ENCODE measurements around the gene MPDZ. TPM values are rescaled to one million over a fixed set of nuclear protein-coding genes. Genes with fewer than 3 reads are reported as not detected.

The MPDZ gene
- total RNA-seq, 5 donors from 2014 or later (not counting 1 experiment from before 2014, with no cell fraction given) = 0.26 to 0.92 (median 0.35) TPM; not detected in 2

DNA sequence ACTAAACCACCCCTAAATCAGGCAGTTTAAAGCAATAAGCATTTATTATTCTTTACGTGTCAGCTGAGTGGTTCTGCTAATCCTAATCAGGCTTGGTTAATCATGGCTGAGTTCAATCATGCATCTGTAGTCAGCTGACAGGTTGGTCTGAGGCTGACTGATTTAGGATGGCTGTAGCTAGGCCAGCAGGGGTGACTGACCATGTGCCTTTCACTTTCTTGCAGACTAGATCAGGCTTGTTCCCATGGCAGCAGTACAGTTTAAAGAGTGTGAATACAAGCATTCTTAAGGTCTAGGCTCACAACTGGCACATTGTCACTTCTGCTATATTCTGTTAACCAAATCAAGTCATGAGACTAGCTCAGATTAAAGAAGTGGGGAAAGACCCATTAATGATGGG lies 16.1 kb upstream of the MPDZ start:
- no peak for DNase-seq
- POLR2A ChIA-PET = no interaction called here
- CTCF ChIA-PET = no interaction called here

DNA sequence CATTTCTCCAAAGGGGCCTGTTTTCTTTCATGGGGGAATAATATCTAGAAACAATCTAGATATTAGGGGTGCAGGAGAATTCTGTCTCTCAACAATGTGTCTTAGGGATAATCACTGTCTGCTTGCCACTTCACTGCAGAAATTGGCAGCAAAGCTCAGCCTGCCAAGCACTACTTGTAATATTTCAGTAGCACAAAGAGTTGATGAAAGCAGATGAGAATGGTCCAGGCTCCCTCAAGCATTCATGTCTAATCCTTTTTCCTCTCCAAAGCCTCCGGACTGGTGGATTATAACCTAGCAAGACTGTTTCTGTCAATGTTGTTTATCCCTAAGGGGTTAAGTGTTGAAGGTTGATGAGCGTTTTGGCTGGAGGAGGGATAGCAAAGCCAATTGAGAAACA lies 13.3 kb upstream of the MPDZ start:
- H3K27ac Mint-ChIP-seq = no peak overlapping the region
- ChIA-PET CTCF (no interaction called here), POLR2A (no interaction called here)
- no peak for DNase-seq
- no peaks in the 10 kb centered on the region for H3K4me1 ChIP-seq (ENCODE audit: control insufficient read depth in 1 of 2, extremely low read depth in 1 of 2, insufficient read depth in 2 of 2, low read length in 2 of 2)
- H3K36me3 Mint-ChIP-seq = no peaks in the 10 kb centered on the region
- H3K36me3 ChIP-seq (ENCODE audit: control insufficient read depth in 2 of 2, extremely low read depth in 1 of 2, insufficient read depth in 1 of 2, low read length in 1 of 2) = no peaks in the 10 kb centered on the region
- no peak for ATAC-seq (replicated peaks in 1 of 4)
- H3K4me1 Mint-ChIP-seq = no peaks in the 10 kb centered on the region
- peaks cover 8 to 14% (median 9%) of the 10 kb centered on the region in 3 donors for H3K9me3 Mint-ChIP-seq
- H3K27ac ChIP-seq (ENCODE audit: low read length) = no peak overlapping the region
- no peaks in the 10 kb centered on the region for H3K9me3 ChIP-seq
- no peaks in the 10 kb centered on the region for H3K27me3 ChIP-seq (replicated peaks in 1 of 2; ENCODE audit: control insufficient read depth in 2 of 2, extremely low read depth in 1 of 2, insufficient read depth in 2 of 2, low read length in 1 of 2)
- H3K4me3 ChIP-seq (ENCODE audit: control insufficient read depth in 1 of 2, extremely low read depth in 1 of 2, low read length in 1 of 2) = no peak overlapping the region
- WGBS (ENCODE audit: insufficient coverage) = no CpG with 5 or more reads among the region's 2 CpGs
- no peak overlapping the region for H3K4me3 Mint-ChIP-seq
- H3K27me3 Mint-ChIP-seq = no peaks in the 10 kb centered on the region

More for the DNA sequence above, 16.1 kb upstream of the MPDZ start:
- Histone ChIP-seq H3K27me3 (replicated peaks in 1 of 2; ENCODE audit: control insufficient read depth in 2 of 2, extremely low read depth in 1 of 2, insufficient read depth in 2 of 2, low read length in 1 of 2) (no peaks in the 10 kb centered on the region), H3K27ac (ENCODE audit: low read length) (no peak overlapping the region), H3K36me3 (ENCODE audit: control insufficient read depth in 2 of 2, extremely low read depth in 1 of 2, insufficient read depth in 1 of 2, low read length in 1 of 2) (no peaks in the 10 kb centered on the region), H3K9me3 (no peaks in the 10 kb centered on the region), H3K4me3 (ENCODE audit: control insufficient read depth in 1 of 2, extremely low read depth in 1 of 2, low read length in 1 of 2) (no peak overlapping the region), H3K4me1 (ENCODE audit: control insufficient read depth in 1 of 2, extremely low read depth in 1 of 2, insufficient read depth in 2 of 2, low read length in 2 of 2) (no peaks in the 10 kb centered on the region)
- Mint-ChIP-seq H3K27me3 (no peaks in the 10 kb centered on the region), H3K4me3 (no peak overlapping the region), H3K9me3 (peaks cover 12 to 19% (median 12%) of the 10 kb centered on the region in 3 donors), H3K4me1 (no peaks in the 10 kb centered on the region), H3K27ac (no peak overlapping the region), H3K36me3 (no peaks in the 10 kb centered on the region)
- 86% methylated on average over 1 of the region's 1 CpG for WGBS (ENCODE audit: insufficient coverage)
- ATAC-seq (replicated peaks in 1 of 4) = no peak

DNA sequence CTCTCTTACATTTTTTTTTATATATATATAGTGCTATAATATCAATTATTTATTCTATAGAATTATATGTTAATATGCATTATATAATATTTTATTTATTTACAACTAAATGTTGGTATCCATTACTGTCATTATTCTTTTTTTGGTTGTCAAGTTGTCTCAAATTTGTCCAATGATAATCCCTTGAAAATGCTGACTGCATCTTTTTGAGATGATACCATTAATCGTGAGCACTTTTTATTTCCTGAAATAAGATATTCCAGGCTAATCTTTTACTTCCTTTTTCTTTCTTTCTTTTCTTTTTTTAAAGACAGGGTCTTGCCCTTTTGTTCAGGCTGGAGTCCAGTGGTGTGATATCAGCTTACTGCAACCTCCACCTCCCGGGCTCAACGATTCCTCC lies 12.7 kb upstream of the MPDZ start:
- no peaks in the 10 kb centered on the region for H3K27me3 ChIP-seq (replicated peaks in 1 of 2; ENCODE audit: control insufficient read depth in 2 of 2, extremely low read depth in 1 of 2, insufficient read depth in 2 of 2, low read length in 1 of 2)
- peaks cover 8 to 17% (median 9%) of the 10 kb centered on the region in 3 donors for H3K9me3 Mint-ChIP-seq
- no peak for ATAC-seq (replicated peaks in 1 of 4)
- no peaks in the 10 kb centered on the region for H3K36me3 Mint-ChIP-seq
- H3K9me3 ChIP-seq = no peaks in the 10 kb centered on the region
- no peak overlapping the region for H3K4me3 Mint-ChIP-seq
- ChIA-PET CTCF (no interaction called here), POLR2A (no interaction called here)
- no peaks in the 10 kb centered on the region for H3K36me3 ChIP-seq (ENCODE audit: control insufficient read depth in 2 of 2, extremely low read depth in 1 of 2, insufficient read depth in 1 of 2, low read length in 1 of 2)
- no peaks in the 10 kb centered on the region for H3K4me1 Mint-ChIP-seq
- no peaks in the 10 kb centered on the region for H3K27me3 Mint-ChIP-seq
- no peak overlapping the region for H3K27ac ChIP-seq (ENCODE audit: low read length)
- WGBS (ENCODE audit: insufficient coverage) = 88% methylated on average over 1 of the region's 3 CpGs
- no peak overlapping the region for H3K27ac Mint-ChIP-seq
- no peaks in the 10 kb centered on the region for H3K4me1 ChIP-seq (ENCODE audit: control insufficient read depth in 1 of 2, extremely low read depth in 1 of 2, insufficient read depth in 2 of 2, low read length in 2 of 2)
- no peak for DNase-seq
- H3K4me3 ChIP-seq (ENCODE audit: control insufficient read depth in 1 of 2, extremely low read depth in 1 of 2, low read length in 1 of 2) = no peak overlapping the region

DNA sequence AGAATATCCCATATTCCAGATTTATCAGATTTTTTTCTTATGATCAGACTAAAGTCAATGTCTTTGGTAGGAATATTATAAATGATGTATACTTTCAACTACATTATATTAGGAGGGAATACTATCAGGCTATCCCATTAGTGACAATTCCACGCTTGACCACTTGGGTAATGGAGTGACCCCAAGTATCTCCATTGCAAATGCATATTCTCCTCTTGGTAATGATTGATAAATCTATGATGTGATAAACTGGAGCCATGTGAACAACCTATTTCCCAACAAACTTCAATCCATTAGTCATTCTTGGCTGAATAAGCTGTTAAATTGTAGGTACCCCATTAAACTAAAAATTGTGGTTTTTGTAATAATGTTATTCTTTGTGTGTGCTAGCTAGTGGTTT lies 12.2 kb upstream of the MPDZ start:
- Histone ChIP-seq H3K27me3 (replicated peaks in 1 of 2; ENCODE audit: control insufficient read depth in 2 of 2, extremely low read depth in 1 of 2, insufficient read depth in 2 of 2, low read length in 1 of 2) (no peaks in the 10 kb centered on the region), H3K27ac (ENCODE audit: low read length) (no peak overlapping the region), H3K4me3 (ENCODE audit: control insufficient read depth in 1 of 2, extremely low read depth in 1 of 2, low read length in 1 of 2) (no peak overlapping the region), H3K9me3 (no peaks in the 10 kb centered on the region), H3K36me3 (ENCODE audit: control insufficient read depth in 2 of 2, extremely low read depth in 1 of 2, insufficient read depth in 1 of 2, low read length in 1 of 2) (no peaks in the 10 kb centered on the region), H3K4me1 (ENCODE audit: control insufficient read depth in 1 of 2, extremely low read depth in 1 of 2, insufficient read depth in 2 of 2, low read length in 2 of 2) (no peaks in the 10 kb centered on the region)
- no CpG with 5 or more reads among the region's 1 CpG for WGBS (ENCODE audit: insufficient coverage)
- no peak for DNase-seq
- Mint-ChIP-seq H3K27me3 (no peaks in the 10 kb centered on the region), H3K4me3 (no peak overlapping the region), H3K36me3 (no peaks in the 10 kb centered on the region), H3K9me3 (peaks cover 6 to 19% (median 9%) of the 10 kb centered on the region in 3 donors), H3K27ac (no peak overlapping the region), H3K4me1 (no peaks in the 10 kb centered on the region)
- ChIA-PET CTCF (no interaction called here), POLR2A (no interaction called here)
- ATAC-seq (replicated peaks in 1 of 4) = no peak

DNA sequence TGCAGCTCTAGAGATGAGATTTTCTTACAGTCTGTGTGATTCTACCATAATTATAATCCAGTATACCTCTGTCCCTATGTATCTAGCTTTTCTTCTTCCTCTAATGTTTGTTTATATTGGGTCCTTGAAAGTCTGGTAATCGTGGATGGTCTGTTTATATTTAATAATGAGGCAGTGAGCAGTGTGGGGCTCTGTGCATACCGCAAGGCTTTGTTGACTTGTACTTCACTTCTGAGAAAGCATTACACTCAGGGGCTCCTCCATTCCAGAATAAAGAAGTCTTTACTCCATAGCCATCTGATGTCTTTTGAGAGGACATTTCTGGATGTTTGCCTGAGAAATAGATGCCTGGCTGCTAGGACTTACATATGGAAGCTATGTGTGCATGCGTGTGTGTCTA lies 4.5 kb upstream of the MPDZ start:
- Histone ChIP-seq H3K4me3 (ENCODE audit: control insufficient read depth in 1 of 2, extremely low read depth in 1 of 2, low read length in 1 of 2) (no peak overlapping the region), H3K4me1 (ENCODE audit: control insufficient read depth in 1 of 2, extremely low read depth in 1 of 2, insufficient read depth in 2 of 2, low read length in 2 of 2) (no peaks in the 10 kb centered on the region), H3K36me3 (ENCODE audit: control insufficient read depth in 2 of 2, extremely low read depth in 1 of 2, insufficient read depth in 1 of 2, low read length in 1 of 2) (no peaks in the 10 kb centered on the region), H3K27me3 (replicated peaks in 1 of 2; ENCODE audit: control insufficient read depth in 2 of 2, extremely low read depth in 1 of 2, insufficient read depth in 2 of 2, low read length in 1 of 2) (no peaks in the 10 kb centered on the region), H3K27ac (ENCODE audit: low read length) (no peak overlapping the region), H3K9me3 (no peaks in the 10 kb centered on the region)
- Mint-ChIP-seq H3K27me3 (peaks cover 8 to 12% of the 10 kb centered on the region in 2 donors), H3K36me3 (no peaks in the 10 kb centered on the region), H3K4me3 (no peak overlapping the region), H3K4me1 (no peaks in the 10 kb centered on the region), H3K27ac (no peak overlapping the region), H3K9me3 (peaks cover 12 to 15% (median 14%) of the 10 kb centered on the region in 3 donors)
- DNase-seq = no peak
- ChIA-PET CTCF (no interaction called here), POLR2A (no interaction called here)
- WGBS (ENCODE audit: insufficient coverage) = 100% methylated on average over 1 of the region's 3 CpGs
- ATAC-seq (replicated peaks in 1 of 4) = no peak

DNA sequence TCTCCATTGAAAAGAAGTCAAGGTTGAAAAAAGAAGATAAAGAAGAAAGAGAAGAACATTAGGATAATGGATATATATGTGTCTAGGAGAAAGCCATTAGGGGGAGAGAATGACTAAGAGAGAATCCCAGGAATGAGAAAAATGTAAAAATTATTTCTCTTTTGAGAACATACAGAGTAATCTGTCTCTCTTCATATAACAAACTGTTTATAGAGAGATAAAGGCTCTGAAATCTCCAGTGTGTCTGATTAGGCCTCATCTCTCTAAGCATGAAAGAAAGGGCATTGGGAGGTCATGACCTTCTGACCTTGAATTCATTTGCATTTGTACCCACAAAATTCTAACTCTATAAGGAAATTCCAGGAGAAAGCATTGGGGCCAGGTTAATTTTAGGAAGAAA lies 3.5 kb upstream of the MPDZ start:
- Histone ChIP-seq H3K4me1 (ENCODE audit: control insufficient read depth in 1 of 2, extremely low read depth in 1 of 2, insufficient read depth in 2 of 2, low read length in 2 of 2) (no peaks in the 10 kb centered on the region), H3K9me3 (no peaks in the 10 kb centered on the region), H3K27me3 (replicated peaks in 1 of 2; ENCODE audit: control insufficient read depth in 2 of 2, extremely low read depth in 1 of 2, insufficient read depth in 2 of 2, low read length in 1 of 2) (peaks cover 3 to 9% of the 10 kb centered on the region in 2 experiments), H3K36me3 (ENCODE audit: control insufficient read depth in 2 of 2, extremely low read depth in 1 of 2, insufficient read depth in 1 of 2, low read length in 1 of 2) (no peaks in the 10 kb centered on the region), H3K27ac (ENCODE audit: low read length) (no peak overlapping the region), H3K4me3 (ENCODE audit: control insufficient read depth in 1 of 2, extremely low read depth in 1 of 2, low read length in 1 of 2) (no peak overlapping the region)
- ATAC-seq (replicated peaks in 1 of 4) = no peak
- no peak overlapping the region for H3K4me3 Mint-ChIP-seq
- DNase-seq = no peak
- H3K27ac Mint-ChIP-seq = no peak overlapping the region
- peaks cover 14 to 18% of the 10 kb centered on the region in 2 donors for H3K27me3 Mint-ChIP-seq
- H3K4me1 Mint-ChIP-seq = no peaks in the 10 kb centered on the region
- CTCF ChIA-PET = no interaction called here
- H3K9me3 Mint-ChIP-seq = peaks cover 7 to 15% (median 14%) of the 10 kb centered on the region in 3 donors
- no peaks in the 10 kb centered on the region for H3K36me3 Mint-ChIP-seq
- POLR2A ChIA-PET = no interaction called here

DNA sequence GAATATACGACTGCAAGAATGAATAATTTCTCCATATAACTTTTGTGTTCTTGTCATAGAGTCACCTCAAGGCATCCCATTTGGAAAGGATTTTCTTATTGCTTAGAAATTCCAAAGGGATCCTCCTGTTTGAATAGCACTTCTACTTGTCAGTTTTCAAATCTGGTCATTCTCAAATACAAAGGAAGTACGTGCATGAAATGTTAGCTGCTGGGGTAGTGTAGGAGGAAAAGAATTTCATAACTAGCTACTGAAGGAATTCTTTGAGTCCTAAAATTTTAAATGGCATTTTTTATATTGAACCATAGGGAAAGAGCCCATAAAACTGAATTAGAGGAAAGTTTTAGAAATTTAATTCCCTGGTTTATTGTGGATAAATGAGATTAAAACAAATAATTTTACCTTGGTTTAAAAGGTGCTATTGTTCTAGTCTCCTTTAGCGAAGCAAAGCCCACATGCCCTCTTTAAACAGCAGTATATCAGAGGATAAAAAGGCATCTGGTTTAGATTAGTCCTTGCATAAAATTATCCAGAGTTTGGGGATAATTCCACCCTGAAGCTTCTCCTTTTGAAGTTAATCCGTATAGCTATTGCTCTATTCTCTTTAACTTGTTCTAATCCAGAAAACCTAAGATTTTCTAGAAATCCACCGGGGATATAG lies 2.0 kb upstream of the MPDZ start:
- H3K4me3 ChIP-seq (ENCODE audit: control insufficient read depth in 1 of 2, extremely low read depth in 1 of 2, low read length in 1 of 2) = no peak overlapping the region
- CTCF ChIA-PET = no interaction called here
- H3K27me3 Mint-ChIP-seq = peaks cover 20 to 25% of the 10 kb centered on the region in 2 donors
- no peak overlapping the region for H3K4me3 Mint-ChIP-seq
- H3K36me3 ChIP-seq (ENCODE audit: control insufficient read depth in 2 of 2, extremely low read depth in 1 of 2, insufficient read depth in 1 of 2, low read length in 1 of 2) = no peaks in the 10 kb centered on the region
- no peak overlapping the region for H3K27ac ChIP-seq (ENCODE audit: low read length)
- POLR2A ChIA-PET = interaction anchor here in 1 of 2 donors (0.6 kb wide), 2 partner anchors 27 to 493 kb away, joined by 4 to 5 read pairs; no protein-coding TSS in a partner anchor
- peaks cover 5 to 17% (median 16%) of the 10 kb centered on the region in 3 donors for H3K9me3 Mint-ChIP-seq
- no peaks in the 10 kb centered on the region for H3K36me3 Mint-ChIP-seq
- no CpG with 5 or more reads among the region's 5 CpGs for WGBS (ENCODE audit: insufficient coverage)
- H3K27me3 ChIP-seq (replicated peaks in 1 of 2; ENCODE audit: control insufficient read depth in 2 of 2, extremely low read depth in 1 of 2, insufficient read depth in 2 of 2, low read length in 1 of 2) = peaks cover 3 to 9% of the 10 kb centered on the region in 2 experiments
- no peak overlapping the region for H3K27ac Mint-ChIP-seq
- DNase-seq (no peak), ATAC-seq (replicated peaks in 1 of 4) (no peak)
- no peaks in the 10 kb centered on the region for H3K9me3 ChIP-seq
- no peaks in the 10 kb centered on the region for H3K4me1 ChIP-seq (ENCODE audit: control insufficient read depth in 1 of 2, extremely low read depth in 1 of 2, insufficient read depth in 2 of 2, low read length in 2 of 2)
- no peaks in the 10 kb centered on the region for H3K4me1 Mint-ChIP-seq

All from T-cell (primary cell).